Activated CD4-positive, alpha-beta T cell treated with anti-CD3 and anti-CD28 coated beads for 36 hours (primary cell): Measurements from ENCODE around the gene HSPA4L. TPM values are rescaled to one million over a fixed set of nuclear protein-coding genes. Genes with fewer than 3 reads are reported as not detected.

Experiments used
- ATAC-seq: fragments of 200-7000 bp; cut with Tn5 transposase; one replicate; pipeline ENCODE4 v1.10.0; 2021; ENCODE audit warnings: mild to moderate bottlenecking, moderate library complexity
- CTCF ChIA-PET: fragments of 350-600 bp; sonication (Branson Sonifier 250); formaldehyde crosslinking; loops from one replicate; lab custom pipeline; 2021; ENCODE audit warnings: antibody characterized with exemption; lab: Charles Lee
- POLR2A ChIA-PET: fragments of 350-600 bp; sonication (Branson Sonifier 250); formaldehyde crosslinking; loops from one replicate; lab custom pipeline; 2021; ENCODE audit warnings: antibody characterized with exemption, inconsistent platforms; lab: Charles Lee
- DNase-seq: peaks from one replicate; pipeline ENCODE4 v3.0.0-alpha.2; 2020
- H3K27ac Mint-ChIP-seq: one replicate; pipeline ENCODE4 v1.8.0; 2021; ENCODE audit warnings: mixed read lengths
- H3K27me3 Mint-ChIP-seq: one replicate; pipeline ENCODE4 v1.8.0; 2021; ENCODE audit warnings: mixed read lengths
- H3K36me3 Mint-ChIP-seq: one replicate; pipeline ENCODE4 v1.8.0; 2021; ENCODE audit warnings: low read depth, mixed read lengths
- H3K4me1 Mint-ChIP-seq: one replicate; pipeline ENCODE4 v1.8.0; 2021; ENCODE audit warnings: mixed read lengths
- H3K4me3 Mint-ChIP-seq: one replicate; pipeline ENCODE4 v1.8.0; 2021; ENCODE audit warnings: mild to moderate bottlenecking, moderate library complexity, mixed read lengths
- H3K9me3 Mint-ChIP-seq: one replicate; pipeline ENCODE4 v1.8.0; 2021; ENCODE audit warnings: low read depth, mixed read lengths
- intact Hi-C, 2 experiments: fragments of 100-400 bp; cut with DNase I in 1 of 2; cut with micrococcal nuclease in 1 of 2; formaldehyde crosslinking; loops; one replicate each; pipeline versions ENCODE4 v1.14.2 to v1.15.1; 2022 to 2024; cut with DNase I, micrococcal nuclease
- total RNA-seq, 2 experiments: library from RNA; stranded (reverse); gene quantifications; one replicate each; pipeline ENCODE4 v1.2.3, GENCODE V29; 2021

HSPA4L gene
- total RNA-seq, 2 experiments from 2014 or later: 2.7 to 3.0 TPM

- DNase-seq (no peak), ATAC-seq (no peak)
- Mint-ChIP-seq H3K4me1 (no peaks in the 10 kb centered on the region), H3K27ac (no peak overlapping the region), H3K27me3 (peaks cover 15% of the 10 kb centered on the region), H3K4me3 (no peak overlapping the region), H3K9me3 (no peaks in the 10 kb centered on the region), H3K36me3 (no peaks in the 10 kb centered on the region)
- intact Hi-C loops: no loop called here
- ChIA-PET POLR2A (interaction anchor here (0.6 kb wide), 1 partner anchor 185 kb away, joined by 5 read pairs; no protein-coding TSS in a partner anchor), CTCF (no interaction called here)
Observed at GRCh38 chr4:127772769-127773671, 9.1 kb upstream of the HSPA4L start.

- H3K9me3 Mint-ChIP-seq: no peaks in the 10 kb centered on the region
- H3K27me3 Mint-ChIP-seq: peaks cover 30% of the 10 kb centered on the region
- no peak overlapping the region for H3K4me3 Mint-ChIP-seq
- no peak for ATAC-seq
- H3K4me1 Mint-ChIP-seq: no peaks in the 10 kb centered on the region
- ChIA-PET CTCF (interaction anchor here (1.3 kb wide), 1 partner anchor 14 kb away, joined by 3 read pairs; no protein-coding TSS in a partner anchor), POLR2A (no interaction called here)
- intact Hi-C loops: no loop called here
- H3K27ac Mint-ChIP-seq: no peak overlapping the region
- H3K36me3 Mint-ChIP-seq: no peaks in the 10 kb centered on the region
- no peak for DNase-seq
Observed at GRCh38 chr4:127775843-127776242, 6.3 kb upstream of the HSPA4L start.

- Mint-ChIP-seq H3K9me3 (no peaks in the 10 kb centered on the region), H3K27me3 (peaks cover 37% of the 10 kb centered on the region), H3K4me1 (peaks cover 5% of the 10 kb centered on the region), H3K27ac (no peak overlapping the region), H3K36me3 (peaks cover 2% of the 10 kb centered on the region), H3K4me3 (no peak overlapping the region)
- ChIA-PET CTCF (no interaction called here), POLR2A (no interaction called here)
- DNase-seq (no peak), ATAC-seq (no peak)
- intact Hi-C loops: no loop called here
Observed at GRCh38 chr4:127776620-127777019, 5.5 kb upstream of the HSPA4L start.

- no peaks in the 10 kb centered on the region for H3K9me3 Mint-ChIP-seq
- H3K4me3 Mint-ChIP-seq: no peak overlapping the region
- POLR2A ChIA-PET: no interaction called here
- CTCF ChIA-PET: no interaction called here
- H3K27me3 Mint-ChIP-seq: peaks cover 39% of the 10 kb centered on the region
- no peak overlapping the region for H3K27ac Mint-ChIP-seq
- ATAC-seq: no peak
- DNase-seq: no peak
- peaks cover 7% of the 10 kb centered on the region for H3K4me1 Mint-ChIP-seq
- peaks cover 2% of the 10 kb centered on the region for H3K36me3 Mint-ChIP-seq
- intact Hi-C loops: no loop called here
Observed at GRCh38 chr4:127777487-127777886, 4.6 kb upstream of the HSPA4L start.

- H3K27me3 Mint-ChIP-seq: peaks cover 46% of the 10 kb centered on the region
- no peaks in the 10 kb centered on the region for H3K9me3 Mint-ChIP-seq
- H3K4me3 Mint-ChIP-seq: no peak overlapping the region
- DNase-seq: no peak
- no peak overlapping the region for H3K27ac Mint-ChIP-seq
- no peak for ATAC-seq
- CTCF ChIA-PET: no interaction called here
- peaks cover 12% of the 10 kb centered on the region for H3K4me1 Mint-ChIP-seq
- intact Hi-C loops: no loop called here
- peaks cover 2% of the 10 kb centered on the region for H3K36me3 Mint-ChIP-seq
- POLR2A ChIA-PET: no interaction called here
Observed at GRCh38 chr4:127778102-127778501, 4.0 kb upstream of the HSPA4L start.

- Mint-ChIP-seq H3K27ac (no peak overlapping the region), H3K4me1 (peaks cover 14% of the 10 kb centered on the region), H3K4me3 (no peak overlapping the region), H3K9me3 (no peaks in the 10 kb centered on the region), H3K27me3 (peaks cover 59% of the 10 kb centered on the region), H3K36me3 (peaks cover 2% of the 10 kb centered on the region)
- ATAC-seq: no peak
- CTCF ChIA-PET: no interaction called here
- POLR2A ChIA-PET: no interaction called here
- no peak for DNase-seq
- intact Hi-C loops: loop anchor here (5.0 to 10.0 kb wide), 2 partner anchors 184 to 507 kb away; partner anchors contain the start of genes ABHD18 (in 1 of the 2), MFSD8 (in 1 of the 2) and PGRMC2 (in 1 of the 2)
Observed at GRCh38 chr4:127780598-127780997, 1.5 kb upstream of the HSPA4L start.

- peak; percentile 39 for ATAC-seq
Observed at GRCh38 chr4:127781300-127782024, 660 bp upstream of the HSPA4L start.

GRCh38 chr4:127782025-127782274, 172 bp upstream of the HSPA4L start:
- Mint-ChIP-seq H3K27ac (peak overlapping the region; percentile 47), H3K27me3 (peaks cover 57% of the 10 kb centered on the region), H3K4me3 (peak overlapping the region; percentile 74), H3K36me3 (peaks cover 2% of the 10 kb centered on the region), H3K9me3 (no peaks in the 10 kb centered on the region), H3K4me1 (peaks cover 14% of the 10 kb centered on the region)
- ChIA-PET POLR2A (interaction anchor here (1.4 kb wide), 1 partner anchor 98 kb away, joined by 5 read pairs; the partner anchor contains the start of gene PLK4), CTCF (interaction anchor here (0.6 to 1.0 kb wide), 3 partner anchors 38 to 804 kb away, joined by 3 read pairs; no protein-coding TSS in a partner anchor)
- intact Hi-C loops: loop anchor here (1.0 to 10.0 kb wide), 7 partner anchors 99 to 505 kb away; partner anchors contain the start of genes ABHD18 (in 2 of the 2), MFSD8 (in 2 of the 2), INTU (in 1 of the 2) and LARP1B (in 1 of the 2)
- ATAC-seq (peak; percentile 81), DNase-seq (peak; percentile 82)

More at GRCh38 chr4:127781300-127782024, 660 bp upstream of the HSPA4L start:
- peaks cover 14% of the 10 kb centered on the region for H3K4me1 Mint-ChIP-seq
- peaks cover 59% of the 10 kb centered on the region for H3K27me3 Mint-ChIP-seq
- ChIA-PET POLR2A (interaction anchor here (1.4 kb wide), 1 partner anchor 99 kb away, joined by 5 read pairs; the partner anchor contains the start of gene PLK4), CTCF (interaction anchor here (0.6 to 1.0 kb wide), 3 partner anchors 38 to 803 kb away, joined by 3 read pairs; no protein-coding TSS in a partner anchor)
- no peak for DNase-seq
- H3K9me3 Mint-ChIP-seq: no peaks in the 10 kb centered on the region
- intact Hi-C loops: loop anchor here (1.0 to 10.0 kb wide), 7 partner anchors 99 to 506 kb away; partner anchors contain the start of genes ABHD18 (in 2 of the 2), MFSD8 (in 2 of the 2), INTU (in 1 of the 2) and LARP1B (in 1 of the 2)
- H3K27ac Mint-ChIP-seq: peak overlapping the region; percentile 47
- H3K4me3 Mint-ChIP-seq: peak overlapping the region; percentile 74
- H3K36me3 Mint-ChIP-seq: peaks cover 2% of the 10 kb centered on the region

GRCh38 chr4:127783026-127783769, 1.1 kb downstream of the HSPA4L start:
- Mint-ChIP-seq H3K27ac (peak overlapping the region; percentile 86), H3K9me3 (no peaks in the 10 kb centered on the region), H3K4me1 (peaks cover 14% of the 10 kb centered on the region), H3K27me3 (peaks cover 52% of the 10 kb centered on the region), H3K4me3 (peak overlapping the region; percentile 74), H3K36me3 (peaks cover 2% of the 10 kb centered on the region)
- ChIA-PET CTCF (interaction anchor here (0.6 to 1.1 kb wide), 2 partner anchors 37 to 55 kb away, joined by 3 to 6 read pairs; no protein-coding TSS in a partner anchor), POLR2A (interaction anchor here (1.4 kb wide), 1 partner anchor 97 kb away, joined by 5 read pairs; the partner anchor contains the start of gene PLK4)
- intact Hi-C loops: loop anchor here (2.0 to 10.0 kb wide), 5 partner anchors 98 to 504 kb away; partner anchors contain the start of genes ABHD18 (in 1 of the 2), INTU (in 1 of the 2), LARP1B (in 1 of the 2) and MFSD8 (in 1 of the 2)
- DNase-seq (peak; percentile 78), ATAC-seq (no peak)

- ChIA-PET POLR2A (no interaction called here), CTCF (no interaction called here)
- Mint-ChIP-seq H3K4me1 (peaks cover 14% of the 10 kb centered on the region), H3K36me3 (peaks cover 2% of the 10 kb centered on the region), H3K9me3 (no peaks in the 10 kb centered on the region), H3K27me3 (peaks cover 54% of the 10 kb centered on the region), H3K4me3 (no peak overlapping the region), H3K27ac (no peak overlapping the region)
- intact Hi-C loops: loop anchor here (2.0 to 10.0 kb wide), 5 partner anchors 97 to 503 kb away; partner anchors contain the start of genes ABHD18 (in 1 of the 2), INTU (in 1 of the 2), LARP1B (in 1 of the 2) and MFSD8 (in 1 of the 2)
- DNase-seq (no peak), ATAC-seq (no peak)
Observed at GRCh38 chr4:127783955-127784770, 2.0 kb downstream of the HSPA4L start.
